ENCODE measurements around the gene HADHA. TPM values are rescaled to one million over a fixed set of nuclear protein-coding genes. Genes with fewer than 3 reads are reported as not detected.

The HADHA gene
- total and polyA plus RNA-seq, 7 experiments from 2014 or later: 83.8 to 150 (median 103) TPM

GRCh38 chr2:26164641-26165211, 79.7 kb downstream of the HADHA start:
- H3K27me3 Mint-ChIP-seq: peaks cover 0 to 18% (median 0%) of the 10 kb centered on the region in 5 donors
- CTCF ChIA-PET: no interaction called here

DNA sequence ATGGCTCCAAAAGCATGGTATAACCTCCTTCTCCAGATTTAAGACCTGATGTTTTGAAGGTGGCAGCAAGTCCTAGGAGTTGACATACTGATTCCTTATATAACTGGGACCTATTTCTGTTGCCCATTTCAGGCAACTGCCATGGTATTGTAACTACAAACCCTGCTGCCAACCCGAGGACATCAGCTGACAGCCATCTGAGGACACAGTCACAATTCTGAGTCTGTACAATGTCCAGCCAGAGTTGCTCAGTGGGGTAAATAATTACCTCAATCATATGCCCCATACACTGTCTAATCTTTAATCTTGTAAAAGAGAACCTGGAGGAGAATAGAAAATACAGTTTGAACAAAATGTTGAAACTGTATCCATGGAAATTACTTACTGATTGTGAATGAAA, 80.2 kb downstream of the HADHA start:
- H3K27ac ChIP-seq (ENCODE audit: low read depth, low read length): no peak overlapping the region
- Mint-ChIP-seq H3K36me3 (no peaks in the 10 kb centered on the region), H3K27ac (no peak overlapping the region), H3K9me3 (peaks cover 0 to 2% (median 0%) of the 10 kb centered on the region in 11 donors), H3K27me3 (peaks cover 0 to 14% (median 0%) of the 10 kb centered on the region in 5 donors), H3K4me3 (no peak overlapping the region), H3K4me1 (no peaks in the 10 kb centered on the region)
- H3K36me3 ChIP-seq (ENCODE audit: control insufficient read depth in 2 of 3, insufficient read depth in 3 of 3, low read length in 3 of 3): no peaks in the 10 kb centered on the region
- no peaks in the 10 kb centered on the region for H3K9me3 ChIP-seq (ENCODE audit: control insufficient read depth in 2 of 3, low read length in 3 of 3)
- no peak overlapping the region for H3K4me3 ChIP-seq (ENCODE audit: low read length)
- DNase-seq: no peak
- H3K4me1 ChIP-seq (ENCODE audit: control insufficient read depth in 2 of 2, insufficient read depth in 2 of 2, low read length in 2 of 2): no peaks in the 10 kb centered on the region
- ChIA-PET POLR2A (no interaction called here), CTCF (no interaction called here)
- ATAC-seq: no peak
- H3K27me3 ChIP-seq (ENCODE audit: control insufficient read depth in 2 of 2, insufficient read depth in 2 of 2, low read length in 2 of 2): no peaks in the 10 kb centered on the region
- intact Hi-C loops (cut with micrococcal nuclease): no loop called here

More at GRCh38 chr2:26164641-26165211, 79.7 kb downstream of the HADHA start:
- POLR2A ChIA-PET: no interaction called here
- intact Hi-C loops (cut with micrococcal nuclease): no loop called here
- Mint-ChIP-seq H3K36me3 (no peaks in the 10 kb centered on the region), H3K9me3 (peaks cover 0 to 2% (median 0%) of the 10 kb centered on the region in 11 donors), H3K4me1 (no peaks in the 10 kb centered on the region), H3K4me3 (no peak overlapping the region), H3K27ac (no peak overlapping the region)
- no peaks in the 10 kb centered on the region for H3K36me3 ChIP-seq (ENCODE audit: control insufficient read depth in 2 of 3, insufficient read depth in 3 of 3, low read length in 3 of 3)
- no peaks in the 10 kb centered on the region for H3K27me3 ChIP-seq (ENCODE audit: control insufficient read depth in 2 of 2, insufficient read depth in 2 of 2, low read length in 2 of 2)
- no peaks in the 10 kb centered on the region for H3K9me3 ChIP-seq (ENCODE audit: control insufficient read depth in 2 of 3, low read length in 3 of 3)
- no peak overlapping the region for H3K27ac ChIP-seq (ENCODE audit: low read depth, low read length)
- no peaks in the 10 kb centered on the region for H3K4me1 ChIP-seq (ENCODE audit: control insufficient read depth in 2 of 2, insufficient read depth in 2 of 2, low read length in 2 of 2)
- H3K4me3 ChIP-seq (ENCODE audit: low read length): no peak overlapping the region
- ATAC-seq: no peak
- no peak for DNase-seq

DNA sequence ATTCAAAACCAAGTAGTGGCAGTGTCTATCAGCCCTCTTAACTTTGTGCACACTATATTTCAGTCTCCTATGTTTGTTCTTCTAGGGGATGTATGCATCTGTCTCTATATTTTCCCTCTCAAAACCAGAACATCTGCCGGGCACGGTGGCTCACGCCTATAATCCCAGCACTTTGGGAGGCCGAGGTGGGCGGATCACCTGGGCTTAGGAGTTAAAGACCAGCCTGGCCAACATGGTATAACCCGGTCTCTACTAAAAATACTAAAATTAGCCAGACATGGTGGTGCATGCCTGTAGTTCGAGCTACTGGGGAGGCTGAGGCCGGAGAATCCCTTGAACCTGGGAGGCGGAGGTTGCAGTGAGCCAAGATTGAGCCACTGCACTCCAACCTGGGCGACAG, 81.5 kb downstream of the HADHA start:
- Histone ChIP-seq H3K4me1 (ENCODE audit: control insufficient read depth in 2 of 2, insufficient read depth in 2 of 2, low read length in 2 of 2) (no peaks in the 10 kb centered on the region), H3K9me3 (ENCODE audit: control insufficient read depth in 2 of 3, low read length in 3 of 3) (no peaks in the 10 kb centered on the region), H3K4me3 (ENCODE audit: low read length) (no peak overlapping the region), H3K27ac (ENCODE audit: low read depth, low read length) (no peak overlapping the region), H3K36me3 (ENCODE audit: control insufficient read depth in 2 of 3, insufficient read depth in 3 of 3, low read length in 3 of 3) (no peaks in the 10 kb centered on the region), H3K27me3 (ENCODE audit: control insufficient read depth in 2 of 2, insufficient read depth in 2 of 2, low read length in 2 of 2) (no peaks in the 10 kb centered on the region)
- ChIA-PET CTCF (no interaction called here), POLR2A (no interaction called here)
- Mint-ChIP-seq H3K4me3 (no peak overlapping the region), H3K4me1 (no peaks in the 10 kb centered on the region), H3K27me3 (peaks cover 0 to 14% (median 0%) of the 10 kb centered on the region in 5 donors), H3K36me3 (no peaks in the 10 kb centered on the region), H3K9me3 (peaks cover 0 to 2% (median 0%) of the 10 kb centered on the region in 11 donors), H3K27ac (no peak overlapping the region)
- DNase-seq (no peak), ATAC-seq (no peak)
- intact Hi-C loops (cut with micrococcal nuclease): no loop called here

DNA sequence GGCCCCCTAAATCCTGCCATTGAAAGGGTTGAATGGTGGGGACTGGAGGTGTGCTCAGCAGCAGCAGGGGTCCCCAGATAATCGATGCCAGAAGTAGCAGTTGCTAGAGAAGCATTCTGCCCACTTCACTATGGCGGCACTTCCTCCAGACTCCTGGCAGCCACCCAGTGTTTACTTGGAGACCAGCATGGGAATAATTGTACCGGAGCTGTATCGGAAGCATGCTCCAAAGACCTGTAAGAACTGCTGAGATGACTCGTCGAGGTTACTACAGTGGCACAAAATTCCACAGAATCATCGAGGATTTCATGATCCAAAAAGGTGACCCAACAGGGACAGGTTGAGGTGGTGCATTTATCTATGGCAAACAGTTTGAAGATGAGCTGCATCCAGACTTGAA, 82.5 kb downstream of the HADHA start:
- peaks cover 0 to 2% (median 0%) of the 10 kb centered on the region in 11 donors for H3K9me3 Mint-ChIP-seq
- no peaks in the 10 kb centered on the region for H3K4me1 ChIP-seq (ENCODE audit: control insufficient read depth in 2 of 2, insufficient read depth in 2 of 2, low read length in 2 of 2)
- ChIA-PET POLR2A (no interaction called here), CTCF (no interaction called here)
- H3K27me3 Mint-ChIP-seq: peaks cover 0 to 15% (median 0%) of the 10 kb centered on the region in 5 donors
- DNase-seq (no peak), ATAC-seq (no peak)
- H3K4me3 Mint-ChIP-seq: no peak overlapping the region
- no peaks in the 10 kb centered on the region for H3K27me3 ChIP-seq (ENCODE audit: control insufficient read depth in 2 of 2, insufficient read depth in 2 of 2, low read length in 2 of 2)
- H3K27ac Mint-ChIP-seq: no peak overlapping the region
- intact Hi-C loops (cut with micrococcal nuclease): no loop called here
- H3K4me3 ChIP-seq (ENCODE audit: low read length): no peak overlapping the region
- H3K36me3 ChIP-seq (ENCODE audit: control insufficient read depth in 2 of 3, insufficient read depth in 3 of 3, low read length in 3 of 3): no peaks in the 10 kb centered on the region
- no peaks in the 10 kb centered on the region for H3K9me3 ChIP-seq (ENCODE audit: control insufficient read depth in 2 of 3, low read length in 3 of 3)
- no peaks in the 10 kb centered on the region for H3K36me3 Mint-ChIP-seq
- no peak overlapping the region for H3K27ac ChIP-seq (ENCODE audit: low read depth, low read length)
- no peaks in the 10 kb centered on the region for H3K4me1 Mint-ChIP-seq

GRCh38 chr2:26157580-26157979, 86.9 kb downstream of the HADHA start:
- ATAC-seq (no peak), DNase-seq (no peak)
- Histone ChIP-seq H3K9me3 (ENCODE audit: control insufficient read depth in 2 of 3, low read length in 3 of 3) (no peaks in the 10 kb centered on the region), H3K36me3 (ENCODE audit: control insufficient read depth in 2 of 3, insufficient read depth in 3 of 3, low read length in 3 of 3) (no peaks in the 10 kb centered on the region), H3K4me1 (ENCODE audit: control insufficient read depth in 2 of 2, insufficient read depth in 2 of 2, low read length in 2 of 2) (no peaks in the 10 kb centered on the region), H3K4me3 (ENCODE audit: low read length) (no peak overlapping the region), H3K27me3 (ENCODE audit: control insufficient read depth in 2 of 2, insufficient read depth in 2 of 2, low read length in 2 of 2) (no peaks in the 10 kb centered on the region), H3K27ac (ENCODE audit: low read depth, low read length) (no peak overlapping the region)
- ChIA-PET POLR2A (no interaction called here), CTCF (no interaction called here)
- H3K4me1 Mint-ChIP-seq: no peaks in the 10 kb centered on the region
- no peak overlapping the region for H3K27ac Mint-ChIP-seq
- intact Hi-C loops (cut with micrococcal nuclease): no loop called here
- H3K4me3 Mint-ChIP-seq: no peak overlapping the region
- peaks cover 0 to 6% (median 2%) of the 10 kb centered on the region in 11 donors for H3K9me3 Mint-ChIP-seq
- no peaks in the 10 kb centered on the region for H3K36me3 Mint-ChIP-seq
- peaks cover 0 to 20% (median 9%) of the 10 kb centered on the region in 5 donors for H3K27me3 Mint-ChIP-seq

DNA sequence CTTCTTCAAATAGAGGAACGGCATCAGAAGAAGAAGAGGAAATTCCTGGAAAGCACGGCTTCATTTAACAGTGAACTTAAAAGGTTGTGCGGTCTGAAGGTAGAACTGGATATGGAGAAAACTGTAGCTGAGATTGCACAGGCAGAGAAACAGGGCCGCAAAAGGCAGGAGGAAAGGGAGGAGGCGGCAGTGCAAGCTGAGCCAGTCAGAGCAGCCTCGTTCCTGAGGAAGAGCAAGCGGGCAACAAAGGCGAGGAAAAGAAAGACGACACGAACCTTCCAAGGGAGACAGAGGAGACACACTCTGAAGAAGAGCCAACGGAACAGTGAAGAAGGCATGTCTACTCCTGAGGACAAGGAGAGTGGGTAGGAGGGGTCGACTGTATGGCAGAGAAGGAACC, 94.2 kb downstream of the HADHA start:
- no peaks in the 10 kb centered on the region for H3K27me3 ChIP-seq (ENCODE audit: control insufficient read depth in 2 of 2, insufficient read depth in 2 of 2, low read length in 2 of 2)
- Mint-ChIP-seq H3K4me1 (peaks cover 0 to 1% (median 0%) of the 10 kb centered on the region in 7 donors), H3K27me3 (peaks cover 15 to 34% (median 28%) of the 10 kb centered on the region in 5 donors), H3K36me3 (peaks cover 0 to 5% (median 0%) of the 10 kb centered on the region in 5 donors), H3K4me3 (no peak overlapping the region), H3K9me3 (peaks cover 0 to 6% (median 1%) of the 10 kb centered on the region in 11 donors), H3K27ac (no peak overlapping the region)
- no peaks in the 10 kb centered on the region for H3K4me1 ChIP-seq (ENCODE audit: control insufficient read depth in 2 of 2, insufficient read depth in 2 of 2, low read length in 2 of 2)
- ATAC-seq (no peak), DNase-seq (no peak)
- H3K9me3 ChIP-seq (ENCODE audit: control insufficient read depth in 2 of 3, low read length in 3 of 3): no peaks in the 10 kb centered on the region
- CTCF ChIA-PET: no interaction called here
- H3K4me3 ChIP-seq (ENCODE audit: low read length): no peak overlapping the region
- no peak overlapping the region for H3K27ac ChIP-seq (ENCODE audit: low read depth, low read length)
- no peaks in the 10 kb centered on the region for H3K36me3 ChIP-seq (ENCODE audit: control insufficient read depth in 2 of 3, insufficient read depth in 3 of 3, low read length in 3 of 3)
- POLR2A ChIA-PET: no interaction called here
- intact Hi-C loops (cut with micrococcal nuclease): no loop called here

- intact Hi-C loops (cut with micrococcal nuclease): loop anchor here in 1 of 2 donors (5.0 kb wide), 1 partner anchor 541 kb away; no protein-coding TSS in a partner anchor
- CTCF ChIA-PET: no interaction called here
- no peaks in the 10 kb centered on the region for H3K27me3 ChIP-seq (ENCODE audit: control insufficient read depth in 2 of 2, insufficient read depth in 2 of 2, low read length in 2 of 2)
- POLR2A ChIA-PET: no interaction called here
- no peaks in the 10 kb centered on the region for H3K4me1 ChIP-seq (ENCODE audit: control insufficient read depth in 2 of 2, insufficient read depth in 2 of 2, low read length in 2 of 2)
- Mint-ChIP-seq H3K27ac (peak overlapping the region in 1 of 9 donors; percentile 60), H3K4me3 (no peak overlapping the region), H3K9me3 (peaks cover 0 to 3% (median 0%) of the 10 kb centered on the region in 11 donors), H3K4me1 (peaks cover 0 to 5% (median 0%) of the 10 kb centered on the region in 7 donors), H3K27me3 (peaks cover 15 to 26% (median 19%) of the 10 kb centered on the region in 5 donors), H3K36me3 (peaks cover 0 to 5% (median 0%) of the 10 kb centered on the region in 5 donors)
- H3K4me3 ChIP-seq (ENCODE audit: low read length): no peak overlapping the region
- ATAC-seq (no peak), DNase-seq (no peak)
- no peaks in the 10 kb centered on the region for H3K36me3 ChIP-seq (ENCODE audit: control insufficient read depth in 2 of 3, insufficient read depth in 3 of 3, low read length in 3 of 3)
- H3K27ac ChIP-seq (ENCODE audit: low read depth, low read length): no peak overlapping the region
- no peaks in the 10 kb centered on the region for H3K9me3 ChIP-seq (ENCODE audit: control insufficient read depth in 2 of 3, low read length in 3 of 3)
Measured at GRCh38 chr2:26148501-26148900, 95.9 kb downstream of the HADHA start.

Data from naive thymus-derived CD4-positive, alpha-beta T cell (primary cell).